PC-3 (cell line): Measurements from ENCODE around the gene CD4.

Experiments
- EZH2 ChIP-seq: fragments of 300-600 bp; sonication (generic); IDR thresholded peaks from one replicate; pipeline ENCODE4 v1.6.1; 2017; ENCODE audit warnings: antibody characterized with exemption, mild to moderate bottlenecking, low read length; ENCODE audit not compliant: unreplicated experiment
- EZH2phosphoT487 ChIP-seq: fragments of 300-600 bp; sonication (generic); IDR thresholded peaks from 2 replicates; pipeline ENCODE4 v1.6.1; 2018; ENCODE audit warnings: mild to moderate bottlenecking, antibody characterized with exemption, low read length, borderline replicate concordance
- TF ChIP-seq, protein P1 (sequence below): fragments of 300-600 bp; sonication (generic); conservative IDR thresholded peaks from 2 replicates; pipeline ENCODE4 v1.5.1; 2017; ENCODE audit warnings: antibody characterized with exemption, low read depth, mild to moderate bottlenecking, low read length

DNA sequence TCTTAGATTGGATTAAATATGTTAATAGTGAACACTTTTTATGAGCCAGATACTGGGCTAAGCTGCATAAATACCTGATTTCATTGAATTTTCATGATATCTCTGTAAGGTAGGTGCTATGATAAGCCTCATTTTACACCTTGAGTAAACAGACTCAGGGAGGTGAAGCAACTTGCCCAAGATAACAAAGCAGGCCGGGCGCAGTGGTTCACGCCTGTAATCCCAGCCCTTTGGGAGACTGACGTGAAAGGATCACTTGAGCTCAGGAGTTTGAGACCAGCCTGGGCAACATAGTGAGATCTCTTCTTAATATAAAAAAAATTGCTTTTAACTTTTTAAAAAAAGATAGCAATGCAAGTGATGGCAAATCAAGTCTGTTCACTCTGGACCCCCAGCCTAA, 52.7 kb downstream of the CD4 start:
- TF ChIP-seq, protein P1, sequence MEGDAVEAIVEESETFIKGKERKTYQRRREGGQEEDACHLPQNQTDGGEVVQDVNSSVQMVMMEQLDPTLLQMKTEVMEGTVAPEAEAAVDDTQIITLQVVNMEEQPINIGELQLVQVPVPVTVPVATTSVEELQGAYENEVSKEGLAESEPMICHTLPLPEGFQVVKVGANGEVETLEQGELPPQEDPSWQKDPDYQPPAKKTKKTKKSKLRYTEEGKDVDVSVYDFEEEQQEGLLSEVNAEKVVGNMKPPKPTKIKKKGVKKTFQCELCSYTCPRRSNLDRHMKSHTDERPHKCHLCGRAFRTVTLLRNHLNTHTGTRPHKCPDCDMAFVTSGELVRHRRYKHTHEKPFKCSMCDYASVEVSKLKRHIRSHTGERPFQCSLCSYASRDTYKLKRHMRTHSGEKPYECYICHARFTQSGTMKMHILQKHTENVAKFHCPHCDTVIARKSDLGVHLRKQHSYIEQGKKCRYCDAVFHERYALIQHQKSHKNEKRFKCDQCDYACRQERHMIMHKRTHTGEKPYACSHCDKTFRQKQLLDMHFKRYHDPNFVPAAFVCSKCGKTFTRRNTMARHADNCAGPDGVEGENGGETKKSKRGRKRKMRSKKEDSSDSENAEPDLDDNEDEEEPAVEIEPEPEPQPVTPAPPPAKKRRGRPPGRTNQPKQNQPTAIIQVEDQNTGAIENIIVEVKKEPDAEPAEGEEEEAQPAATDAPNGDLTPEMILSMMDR, result no peak
- no peak for TF ChIP-seq EZH2
- TF ChIP-seq EZH2phosphoT487, result no peak
